Stomach (tissue), 4 donors: ENCODE measurements around the gene GALM.

Source experiments
- CTCF ChIP-seq, 7 experiments: fragments of 450-650 bp in 4 of 7; fragments of 200-600 bp in 3 of 7; sonication (generic) in 3 of 7; IDR thresholded peaks; one replicate each; pipeline ENCODE4 v1.5.1; 2016 to 2019; ENCODE audit warnings: antibody characterized with exemption in 7 of 7, control low read depth in 2 of 7, mild to moderate bottlenecking in 1 of 7
- EP300 ChIP-seq: sonication (generic); formaldehyde crosslinking; IDR thresholded peaks from one replicate; pipeline ENCODE4 v1.6.1; 2017; ENCODE audit warnings: antibody characterized with exemption
- POLR2A ChIP-seq, 4 donors: fragments of 450-650 bp; IDR thresholded peaks; one replicate each; pipeline ENCODE4 v1.6.1; 2016; ENCODE audit warnings: antibody characterized with exemption in 4 of 4, control low read depth in 2 of 4, mild to moderate bottlenecking in 1 of 4, moderate library complexity in 1 of 4
- POLR2AphosphoS5 ChIP-seq, 3 donors: sonication (generic); formaldehyde crosslinking; IDR thresholded peaks; one replicate each; pipeline ENCODE4 v1.6.1; 2016; ENCODE audit warnings: antibody characterized with exemption in 3 of 3

GRCh38 chr2:38708900-38709566, 43.1 kb downstream of the GALM start:
- TF ChIP-seq EP300: no peak
- no peak for TF ChIP-seq POLR2A (IDR thresholded peaks at IDR 0.05)
- no peak for TF ChIP-seq CTCF (IDR thresholded peaks at IDR 0.05)
- TF ChIP-seq POLR2AphosphoS5 (IDR thresholded peaks at IDR 0.05): no peak
